CD4-positive, alpha-beta T cell (primary cell): Measurements from ENCODE around the gene SEMA3D. TPM values are rescaled to one million over a fixed set of nuclear protein-coding genes. Genes with fewer than 3 reads are reported as not detected.

Experiments used
- ATAC-seq: fragments of 200-7000 bp; cut with Tn5 transposase; one replicate; pipeline ENCODE4 v1.10.0; 2022; ENCODE audit warnings: mild to moderate bottlenecking; ENCODE audit not compliant: poor library complexity
- CTCF ChIA-PET: fragments of 350-600 bp; sonication (Branson Sonifier 250); formaldehyde crosslinking; loops from one replicate; lab custom pipeline; 2021; ENCODE audit warnings: antibody characterized with exemption, inconsistent platforms; lab: Charles Lee
- POLR2A ChIA-PET: fragments of 350-600 bp; sonication (Branson Sonifier 250); formaldehyde crosslinking; loops from one replicate; lab custom pipeline; 2021; ENCODE audit warnings: antibody characterized with exemption, inconsistent platforms; lab: Charles Lee
- DNase-seq, 14 experiments: peaks; one replicate each; pipeline ENCODE4 v3.0.0-alpha.2; 2013 to 2020; ENCODE audit warnings: mixed read lengths in 2 of 14
- H3K27ac ChIP-seq, 2 donors: one replicate each; pipeline versions ENCODE4 v1.5.1 to v1.7.0; 2013; ENCODE audit warnings: low read length in 2 of 2, low read depth in 1 of 2, mild to moderate bottlenecking in 1 of 2
- H3K27me3 ChIP-seq, 2 experiments: 1 replicate in 1 of 2; 2 replicates in 1 of 2; pipeline versions ENCODE4 v1.6.1 to v1.7.0; 2013; ENCODE audit warnings: low read length in 2 of 2, control low read depth in 1 of 2, mild to moderate bottlenecking in 1 of 2, moderate library complexity in 1 of 2; ENCODE audit not compliant: insufficient read depth in 2 of 2, control insufficient read depth in 1 of 2
- H3K36me3 ChIP-seq: one replicate; pipeline ENCODE4 v1.6.1; 2013; ENCODE audit warnings: low read length, control low read depth; ENCODE audit not compliant: insufficient read depth
- H3K4me1 ChIP-seq: one replicate; pipeline ENCODE4 v1.6.1; 2013; ENCODE audit warnings: low read length, control low read depth; ENCODE audit not compliant: insufficient read depth
- H3K4me3 ChIP-seq: one replicate; pipeline ENCODE4 v1.5.1; 2013; ENCODE audit warnings: mild to moderate bottlenecking, low read length, moderate library complexity
- H3K9me3 ChIP-seq, 2 experiments: 1 replicate in 1 of 2; 2 replicates in 1 of 2; pipeline versions ENCODE4 v1.6.1 to v1.7.0; 2013; ENCODE audit warnings: low read length in 2 of 2, mild to moderate bottlenecking in 2 of 2, control low read depth in 1 of 2, moderate library complexity in 1 of 2; ENCODE audit not compliant: control insufficient read depth in 1 of 2, insufficient read depth in 1 of 2
- H3K27ac Mint-ChIP-seq: one replicate; pipeline ENCODE4 v1.8.0; 2020; ENCODE audit warnings: mixed read lengths
- H3K27me3 Mint-ChIP-seq: one replicate; pipeline ENCODE4 v1.8.0; 2021; ENCODE audit warnings: mixed read lengths
- H3K36me3 Mint-ChIP-seq: one replicate; pipeline ENCODE4 v1.8.0; 2021; ENCODE audit warnings: low read depth, mixed read lengths
- H3K4me1 Mint-ChIP-seq: one replicate; pipeline ENCODE4 v1.8.0; 2021; ENCODE audit warnings: low read depth, mixed read lengths
- H3K4me3 Mint-ChIP-seq: one replicate; pipeline ENCODE4 v1.8.0; 2020; ENCODE audit warnings: mild to moderate bottlenecking, mixed read lengths
- H3K9me3 Mint-ChIP-seq: one replicate; pipeline ENCODE4 v1.8.0; 2020; ENCODE audit warnings: mixed read lengths
- CTCF ChIP-seq: fragments of 200-600 bp; IDR thresholded peaks from one replicate; pipeline ENCODE4 v1.8.0; 2022; ENCODE audit warnings: antibody characterized with exemption, mild to moderate bottlenecking
- intact Hi-C, 2 experiments: fragments of 100-400 bp; cut with DNase I in 1 of 2; cut with micrococcal nuclease in 1 of 2; formaldehyde crosslinking; loops; one replicate each; pipeline versions ENCODE4 v1.15.1 to v1.9.0; 2023 to 2025; cut with DNase I, micrococcal nuclease
- total RNA-seq, 174 experiments: library from RNA in 2 of 174; stranded (reverse) in 2 of 174; gene quantifications; one replicate each; pipeline ENCODE4 v1.2.3 and lab custom pipeline; 2021 to 2026

SEMA3D gene
- total RNA-seq, 2 experiments from 2014 or later, result not detected

GRCh38 chr7:85095366-85095765, 91.5 kb downstream of the SEMA3D start:
- Mint-ChIP-seq H3K4me3 (no peak overlapping the region), H3K27ac (no peak overlapping the region), H3K9me3 (no peaks in the 10 kb centered on the region), H3K27me3 (no peaks in the 10 kb centered on the region), H3K36me3 (no peaks in the 10 kb centered on the region), H3K4me1 (no peaks in the 10 kb centered on the region)
- no peak for DNase-seq
- H3K27me3 ChIP-seq, result no peaks in the 10 kb centered on the region
- intact Hi-C loops, result no loop called here
- no peaks in the 10 kb centered on the region for H3K4me1 ChIP-seq
- TF ChIP-seq CTCF, result no peak
- H3K4me3 ChIP-seq, result no peak overlapping the region
- no peaks in the 10 kb centered on the region for H3K9me3 ChIP-seq
- CTCF ChIA-PET, result no interaction called here
- POLR2A ChIA-PET, result no interaction called here
- no peaks in the 10 kb centered on the region for H3K36me3 ChIP-seq
- ATAC-seq, result no peak
- H3K27ac ChIP-seq, result no peak overlapping the region

DNA sequence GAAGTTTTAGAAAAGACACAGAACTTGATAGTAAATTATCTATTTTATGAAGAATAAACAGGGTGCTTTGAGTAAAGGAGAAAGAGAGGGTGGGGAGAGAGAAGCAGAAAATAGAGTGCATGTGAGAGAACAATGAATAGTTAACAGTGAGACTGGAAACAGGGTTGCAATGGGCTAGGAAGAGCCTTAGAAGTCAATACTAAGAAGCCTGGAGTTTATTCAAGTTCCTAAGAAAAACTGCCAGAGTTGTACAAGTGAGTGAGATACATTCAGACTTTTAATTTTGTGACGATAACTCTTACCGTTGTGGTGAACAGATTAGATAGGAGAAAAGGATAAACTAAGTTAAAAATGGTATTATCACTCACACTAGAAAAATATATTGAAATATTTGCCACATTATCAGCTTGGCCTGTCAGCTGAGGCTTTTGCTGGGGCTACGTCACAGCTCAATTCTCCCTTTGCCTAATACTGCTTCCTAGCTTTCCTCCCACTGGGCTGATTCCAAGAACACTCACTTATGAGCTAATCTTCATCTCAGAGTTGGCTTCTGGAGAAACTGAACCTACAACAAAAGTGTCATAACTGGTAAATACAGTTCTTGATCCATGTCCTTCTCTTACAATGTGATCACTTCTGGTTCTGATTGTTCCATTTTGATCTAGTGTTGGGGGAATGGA, 92.7 kb downstream of the SEMA3D start:
- Mint-ChIP-seq H3K4me3 (no peak overlapping the region), H3K4me1 (no peaks in the 10 kb centered on the region), H3K27me3 (no peaks in the 10 kb centered on the region), H3K36me3 (no peaks in the 10 kb centered on the region), H3K27ac (no peak overlapping the region), H3K9me3 (no peaks in the 10 kb centered on the region)
- Histone ChIP-seq H3K27me3 (no peaks in the 10 kb centered on the region), H3K36me3 (no peaks in the 10 kb centered on the region), H3K4me1 (no peaks in the 10 kb centered on the region), H3K4me3 (no peak overlapping the region), H3K27ac (no peak overlapping the region), H3K9me3 (no peaks in the 10 kb centered on the region)
- POLR2A ChIA-PET, result no interaction called here
- CTCF ChIA-PET, result no interaction called here
- ATAC-seq (no peak), DNase-seq (no peak)
- no peak for TF ChIP-seq CTCF
- intact Hi-C loops, result no loop called here

- Histone ChIP-seq H3K27me3 (no peaks in the 10 kb centered on the region), H3K4me3 (no peak overlapping the region), H3K4me1 (no peaks in the 10 kb centered on the region), H3K27ac (no peak overlapping the region), H3K9me3 (no peaks in the 10 kb centered on the region), H3K36me3 (no peaks in the 10 kb centered on the region)
- Mint-ChIP-seq H3K4me1 (no peaks in the 10 kb centered on the region), H3K4me3 (no peak overlapping the region), H3K27ac (no peak overlapping the region), H3K36me3 (no peaks in the 10 kb centered on the region), H3K9me3 (no peaks in the 10 kb centered on the region), H3K27me3 (no peaks in the 10 kb centered on the region)
- DNase-seq (no peak), ATAC-seq (no peak)
- POLR2A ChIA-PET, result no interaction called here
- TF ChIP-seq CTCF, result no peak
- intact Hi-C loops, result no loop called here
- CTCF ChIA-PET, result no interaction called here
Measured at GRCh38 chr7:85091565-85091928, 95.3 kb downstream of the SEMA3D start.
